ENCODE measurements around the gene BCKDK.

The BCKDK gene

GRCh38 chr16:31108035-31108793, at the start of gene BCKDK:
TSS of gene BCKDK (plus strand) at chr16:31108386. CDS start at chr16:31109224, 838 bp downstream.
- DNase-seq = peak in 12 of 14 donors; percentile 11 to 77 (median 38)

- DNase-seq = no peak
Observed at GRCh38 chr16:31061126-31061812, 46.9 kb upstream of the BCKDK start.

GRCh38 chr16:31061813-31062440, 46.3 kb upstream of the BCKDK start:
- no peak for DNase-seq

- DNase-seq = no peak
Observed at GRCh38 chr16:31063495-31063842, 44.7 kb upstream of the BCKDK start.

GRCh38 chr16:31063843-31064611, 44.2 kb upstream of the BCKDK start:
- DNase-seq = no peak

GRCh38 chr16:31064882-31065461, 43.2 kb upstream of the BCKDK start:
- DNase-seq = no peak

GRCh38 chr16:31067342-31067741, 40.8 kb upstream of the BCKDK start:
- no peak for DNase-seq

- no peak for DNase-seq
Observed at GRCh38 chr16:31071861-31072260, 36.3 kb upstream of the BCKDK start.

- DNase-seq = peak in 2 of 14 donors; percentile 35 to 47
Observed at GRCh38 chr16:31072540-31073141, 35.5 kb upstream of the BCKDK start.

- DNase-seq = peak; percentile 54 to 98 (median 91)
Observed at GRCh38 chr16:31073142-31073969, 34.8 kb upstream of the BCKDK start.

GRCh38 chr16:31073970-31074813, 34.0 kb upstream of the BCKDK start, which contains the start of the genes ZNF646 and ZNF668:
TSS of gene ZNF646 (plus strand) at chr16:31074422. CDS start at chr16:31076325, 1,903 bp downstream.
TSS of gene ZNF668 (minus strand) at chr16:31074240. CDS start at chr16:31064459, 9,781 bp downstream.
- DNase-seq = peak; percentile 37 to 99 (median 95)

- no peak for DNase-seq
Observed at GRCh38 chr16:31074814-31075183, 33.4 kb upstream of the BCKDK start.

- no peak for DNase-seq
Observed at GRCh38 chr16:31076319-31076718, 31.9 kb upstream of the BCKDK start.

GRCh38 chr16:31077024-31077423, 31.2 kb upstream of the BCKDK start:
- no peak for DNase-seq

GRCh38 chr16:31077592-31078396, 30.4 kb upstream of the BCKDK start:
- no peak for DNase-seq

GRCh38 chr16:31078597-31079341, 29.4 kb upstream of the BCKDK start:
- DNase-seq = no peak

- DNase-seq = no peak
Observed at GRCh38 chr16:31079342-31079944, 28.7 kb upstream of the BCKDK start.

Data from C1 segment of cervical spinal cord (tissue), 14 donors.